ENCODE data around the gene BBS12.

Gene BBS12

GRCh38 chr4:122712782-122713181, 19.7 kb upstream of the BBS12 start:
- TF ChIP-seq, protein P1, sequence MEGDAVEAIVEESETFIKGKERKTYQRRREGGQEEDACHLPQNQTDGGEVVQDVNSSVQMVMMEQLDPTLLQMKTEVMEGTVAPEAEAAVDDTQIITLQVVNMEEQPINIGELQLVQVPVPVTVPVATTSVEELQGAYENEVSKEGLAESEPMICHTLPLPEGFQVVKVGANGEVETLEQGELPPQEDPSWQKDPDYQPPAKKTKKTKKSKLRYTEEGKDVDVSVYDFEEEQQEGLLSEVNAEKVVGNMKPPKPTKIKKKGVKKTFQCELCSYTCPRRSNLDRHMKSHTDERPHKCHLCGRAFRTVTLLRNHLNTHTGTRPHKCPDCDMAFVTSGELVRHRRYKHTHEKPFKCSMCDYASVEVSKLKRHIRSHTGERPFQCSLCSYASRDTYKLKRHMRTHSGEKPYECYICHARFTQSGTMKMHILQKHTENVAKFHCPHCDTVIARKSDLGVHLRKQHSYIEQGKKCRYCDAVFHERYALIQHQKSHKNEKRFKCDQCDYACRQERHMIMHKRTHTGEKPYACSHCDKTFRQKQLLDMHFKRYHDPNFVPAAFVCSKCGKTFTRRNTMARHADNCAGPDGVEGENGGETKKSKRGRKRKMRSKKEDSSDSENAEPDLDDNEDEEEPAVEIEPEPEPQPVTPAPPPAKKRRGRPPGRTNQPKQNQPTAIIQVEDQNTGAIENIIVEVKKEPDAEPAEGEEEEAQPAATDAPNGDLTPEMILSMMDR (IDR thresholded peaks at IDR 0.05; ENCODE audit: borderline replicate concordance, insufficient read depth, low read depth, low read length) = no peak
- H3K4me3 ChIP-seq (ENCODE audit: low read depth, low read length) = no peak overlapping the region

GRCh38 chr4:122715221-122715620, 17.3 kb upstream of the BBS12 start:
- no peak overlapping the region for H3K4me3 ChIP-seq (ENCODE audit: low read depth, low read length)
- TF ChIP-seq, protein P1 (IDR thresholded peaks at IDR 0.05; ENCODE audit: borderline replicate concordance, insufficient read depth, low read depth, low read length) = no peak

DNA sequence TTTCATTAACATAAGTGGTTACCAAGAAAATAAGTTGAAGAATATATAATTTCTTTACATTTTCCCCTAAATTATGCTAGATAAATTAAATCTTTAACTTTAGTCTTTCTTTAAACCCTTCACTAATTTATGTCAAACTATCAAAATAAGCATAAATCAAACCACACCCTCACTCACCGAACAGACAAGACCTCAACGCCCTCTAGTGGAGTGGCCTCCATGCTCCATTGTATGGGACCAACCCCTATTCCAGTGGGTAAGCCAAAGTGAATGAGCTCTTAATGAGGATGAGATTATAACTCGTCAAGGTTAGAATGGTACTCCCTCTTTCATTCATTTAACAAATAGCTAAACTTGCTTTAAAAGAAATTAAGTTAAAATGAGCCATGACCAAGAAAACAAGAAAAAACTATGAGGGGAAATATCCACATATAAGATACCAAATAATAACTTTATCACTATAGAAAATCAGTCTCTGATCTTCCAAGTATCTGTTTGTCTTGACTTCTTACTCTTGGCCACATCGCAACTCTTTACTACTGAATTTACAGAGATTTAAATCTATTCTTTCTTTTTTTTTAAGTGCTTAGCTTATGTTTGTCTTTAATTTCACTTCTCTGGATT, 15.6 kb upstream of the BBS12 start:
- H3K4me3 ChIP-seq (ENCODE audit: low read depth, low read length) = no peak overlapping the region
- TF ChIP-seq, protein P1 (IDR thresholded peaks at IDR 0.05; ENCODE audit: borderline replicate concordance, insufficient read depth, low read depth, low read length) = peak; percentile 79

GRCh38 chr4:122718281-122718680, 14.2 kb upstream of the BBS12 start:
- TF ChIP-seq, protein P1 (IDR thresholded peaks at IDR 0.05; ENCODE audit: borderline replicate concordance, insufficient read depth, low read depth, low read length) = no peak
- H3K4me3 ChIP-seq (ENCODE audit: low read depth, low read length) = no peak overlapping the region

DNA sequence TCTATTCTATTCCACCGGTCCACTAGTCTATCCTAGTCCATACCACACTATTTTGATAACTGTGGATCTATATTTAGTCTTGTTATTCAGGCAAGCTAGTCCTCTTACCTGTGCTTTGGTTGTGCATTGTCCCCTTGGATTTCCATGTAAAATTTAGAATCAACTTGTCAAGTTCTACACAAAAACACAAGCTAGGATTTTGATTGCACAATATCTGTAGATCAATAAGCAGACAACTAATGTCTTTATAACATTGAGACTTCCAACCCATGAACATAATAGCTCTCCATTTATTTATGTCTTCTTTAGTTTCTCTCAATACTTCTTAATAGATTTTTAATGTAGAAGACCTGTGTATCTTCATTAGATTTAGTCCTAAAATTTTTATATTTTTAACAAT, 10.2 kb upstream of the BBS12 start:
- H3K4me3 ChIP-seq (ENCODE audit: low read depth, low read length) = no peak overlapping the region
- TF ChIP-seq, protein P1 (IDR thresholded peaks at IDR 0.05; ENCODE audit: borderline replicate concordance, insufficient read depth, low read depth, low read length) = no peak

DNA sequence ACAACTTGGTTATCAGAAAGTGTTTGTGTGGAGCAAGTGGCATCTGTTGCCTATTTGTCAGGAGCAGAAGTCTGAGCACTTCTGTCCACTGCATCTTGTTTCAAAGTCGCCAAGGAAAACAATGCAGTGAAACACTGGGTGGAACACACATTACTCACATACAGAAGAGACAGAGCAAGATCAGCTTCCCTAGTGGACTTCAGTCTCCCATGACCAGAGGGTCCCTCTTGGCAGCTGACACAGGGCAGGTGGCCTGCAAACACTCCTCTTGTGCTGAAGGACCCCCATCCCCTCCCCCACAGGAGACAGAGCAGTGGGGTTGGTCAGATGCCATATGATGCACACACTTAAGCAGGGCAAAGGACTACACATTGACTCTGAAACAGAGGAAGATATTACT, 3.6 kb upstream of the BBS12 start:
- TF ChIP-seq, protein P1 (IDR thresholded peaks at IDR 0.05; ENCODE audit: borderline replicate concordance, insufficient read depth, low read depth, low read length) = no peak
- no peak overlapping the region for H3K4me3 ChIP-seq (ENCODE audit: low read depth, low read length)

DNA sequence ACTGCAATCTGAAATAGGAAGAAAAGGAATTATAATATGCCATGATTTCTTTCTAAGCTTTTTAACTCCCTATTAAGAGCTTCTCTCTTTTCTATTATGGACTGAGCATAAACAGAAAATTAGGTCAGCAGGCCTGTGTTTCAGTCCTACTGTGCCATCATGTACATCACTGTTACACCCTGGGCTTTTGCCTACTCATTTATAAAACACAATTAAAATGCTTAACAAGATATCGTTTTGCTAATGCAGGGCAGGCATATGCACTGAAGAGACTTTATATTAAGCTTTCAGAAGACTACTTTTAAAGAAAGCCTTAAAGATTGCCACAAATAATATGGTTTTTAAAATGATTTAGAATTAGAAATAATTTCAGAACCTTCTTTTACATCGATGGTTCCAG, 828 bp upstream of the BBS12 start:
- TF ChIP-seq, protein P1 (IDR thresholded peaks at IDR 0.05; ENCODE audit: borderline replicate concordance, insufficient read depth, low read depth, low read length) = no peak
- H3K4me3 ChIP-seq (ENCODE audit: low read depth, low read length) = no peak overlapping the region

All from GM12875 (cell line).